SU-DHL-6 (cell line): ENCODE measurements around the gene TTC3.

Experiments
- H2AFZ ChIP-seq: fragments of 200-600 bp; sonication (generic); 2 replicates; pipeline ENCODE4 v1.6.1; 2014; ENCODE audit warnings: low read depth, mild to moderate bottlenecking, moderate library complexity, mixed read lengths, antibody characterized with exemption, low read length; ENCODE audit not compliant: severe bottlenecking
- H3F3A ChIP-seq: fragments of 200-600 bp; shearing (Covaris generic); 2 replicates; pipeline ENCODE4 v1.6.0; 2016; ENCODE audit warnings: antibody characterized with exemption, mild to moderate bottlenecking; ENCODE audit not compliant: insufficient read depth
- H3K27ac ChIP-seq: fragments of 200-600 bp; sonication (generic); 2 replicates; pipeline ENCODE4 v1.5.1; 2016; ENCODE audit warnings: low read depth, mild to moderate bottlenecking, low read length, moderate library complexity, mixed read lengths
- H3K27me3 ChIP-seq: fragments of 200-600 bp; sonication (generic), shearing (Covaris generic); 2 replicates; pipeline ENCODE4 v1.6.0; 2014; ENCODE audit warnings: mild to moderate bottlenecking, low read length
- H3K36me3 ChIP-seq: fragments of 200-600 bp; sonication (generic); 2 replicates; pipeline ENCODE4 v1.6.1; 2014; ENCODE audit warnings: mild to moderate bottlenecking, low read length, mixed read lengths
- H3K4me2 ChIP-seq: fragments of 300-600, 200-600 bp; shearing (Covaris generic), sonication (generic); 2 replicates; pipeline ENCODE4 v1.6.0; 2014; ENCODE audit warnings: low read length, low read depth, mild to moderate bottlenecking; ENCODE audit not compliant: poor library complexity, severe bottlenecking
- H3K4me3 ChIP-seq: fragments of 200-600 bp; sonication (generic); 2 replicates; pipeline ENCODE4 v1.5.1; 2014; ENCODE audit warnings: antibody characterized with exemption, low read length, mild to moderate bottlenecking, mixed read lengths; ENCODE audit not compliant: insufficient read depth, poor library complexity, severe bottlenecking
- H3K79me2 ChIP-seq: fragments of 200-600 bp; sonication (generic); 2 replicates; pipeline ENCODE4 v1.6.1; 2014; ENCODE audit warnings: mild to moderate bottlenecking, low read length, moderate library complexity; ENCODE audit not compliant: insufficient read depth
- H3K9ac ChIP-seq: fragments of 200-600 bp; sonication (generic); 2 replicates; pipeline ENCODE4 v1.7.0; 2014; ENCODE audit warnings: mild to moderate bottlenecking, low read length
- H3K9me2 ChIP-seq: fragments of 200-600 bp; sonication (generic); replicated peaks from 2 replicates; pipeline ENCODE4 v1.6.1; 2014; ENCODE audit warnings: low read length; ENCODE audit not compliant: insufficient read depth
- H3K9me3 ChIP-seq: fragments of 200-600 bp; sonication (generic); 2 replicates; pipeline ENCODE4 v1.6.1; 2014; ENCODE audit warnings: low read length, mixed read lengths; ENCODE audit not compliant: insufficient read depth
- H4K20me1 ChIP-seq: fragments of 200-600 bp; sonication (generic); 2 replicates; pipeline ENCODE4 v1.6.1; 2014; ENCODE audit warnings: low read depth, mild to moderate bottlenecking, antibody characterized with exemption, low read length, moderate library complexity, mixed read lengths
- EZH2phosphoT487 ChIP-seq: fragments of 200-600 bp; sonication (generic), shearing (Covaris generic); conservative IDR thresholded peaks from 2 replicates; pipeline ENCODE4 v1.6.1; 2018; ENCODE audit warnings: mild to moderate bottlenecking, antibody characterized with exemption, low read length, moderate library complexity, mixed read lengths
- TF ChIP-seq, protein P1 (sequence below): fragments of 200-600 bp; sonication (generic); IDR thresholded peaks from one replicate; pipeline ENCODE4 v1.5.1; 2017; ENCODE audit warnings: antibody characterized with exemption, mild to moderate bottlenecking, low read length, moderate library complexity; ENCODE audit not compliant: insufficient read depth, poor library complexity, severe bottlenecking

Gene TTC3

DNA sequence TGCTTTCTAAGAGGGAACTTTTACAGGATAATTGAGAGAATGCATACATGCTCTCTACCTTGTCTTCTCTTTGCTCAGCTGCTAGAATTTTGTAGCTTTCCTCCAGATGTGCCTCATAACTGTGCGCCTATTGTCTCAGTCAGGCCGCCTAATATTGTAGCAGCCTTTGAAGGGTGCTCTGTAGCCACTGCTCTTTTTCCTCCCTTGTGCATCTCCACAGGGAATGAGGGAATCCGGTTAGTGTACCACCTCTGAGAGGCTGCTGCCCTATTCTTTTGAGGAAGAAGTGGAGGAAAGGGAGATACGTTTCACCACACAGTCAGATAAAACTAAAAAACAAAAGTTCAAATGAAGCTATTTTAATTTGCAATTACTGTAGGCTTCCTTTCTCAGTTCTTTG lies 22.8 kb downstream of the TTC3 start:
- no peaks in the 10 kb centered on the region for H3K27me3 ChIP-seq
- TF ChIP-seq EZH2phosphoT487: no peak
- TF ChIP-seq, protein P1, sequence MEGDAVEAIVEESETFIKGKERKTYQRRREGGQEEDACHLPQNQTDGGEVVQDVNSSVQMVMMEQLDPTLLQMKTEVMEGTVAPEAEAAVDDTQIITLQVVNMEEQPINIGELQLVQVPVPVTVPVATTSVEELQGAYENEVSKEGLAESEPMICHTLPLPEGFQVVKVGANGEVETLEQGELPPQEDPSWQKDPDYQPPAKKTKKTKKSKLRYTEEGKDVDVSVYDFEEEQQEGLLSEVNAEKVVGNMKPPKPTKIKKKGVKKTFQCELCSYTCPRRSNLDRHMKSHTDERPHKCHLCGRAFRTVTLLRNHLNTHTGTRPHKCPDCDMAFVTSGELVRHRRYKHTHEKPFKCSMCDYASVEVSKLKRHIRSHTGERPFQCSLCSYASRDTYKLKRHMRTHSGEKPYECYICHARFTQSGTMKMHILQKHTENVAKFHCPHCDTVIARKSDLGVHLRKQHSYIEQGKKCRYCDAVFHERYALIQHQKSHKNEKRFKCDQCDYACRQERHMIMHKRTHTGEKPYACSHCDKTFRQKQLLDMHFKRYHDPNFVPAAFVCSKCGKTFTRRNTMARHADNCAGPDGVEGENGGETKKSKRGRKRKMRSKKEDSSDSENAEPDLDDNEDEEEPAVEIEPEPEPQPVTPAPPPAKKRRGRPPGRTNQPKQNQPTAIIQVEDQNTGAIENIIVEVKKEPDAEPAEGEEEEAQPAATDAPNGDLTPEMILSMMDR: no peak
- H2AFZ ChIP-seq: no peak overlapping the region
- no peaks in the 10 kb centered on the region for H3F3A ChIP-seq
- no peak overlapping the region for H3K9ac ChIP-seq
- peaks cover 27% of the 10 kb centered on the region; the same call in 1 of the 2 replicates for H3K36me3 ChIP-seq
- H4K20me1 ChIP-seq: no peaks in the 10 kb centered on the region; the same call in 1 of the 2 replicates
- H3K27ac ChIP-seq: no peak overlapping the region
- H3K4me2 ChIP-seq: no peak overlapping the region
- no peak overlapping the region for H3K4me3 ChIP-seq
- no peaks in the 10 kb centered on the region for H3K79me2 ChIP-seq
- no peaks in the 10 kb centered on the region for H3K9me2 ChIP-seq
- H3K9me3 ChIP-seq: no peaks in the 10 kb centered on the region

DNA sequence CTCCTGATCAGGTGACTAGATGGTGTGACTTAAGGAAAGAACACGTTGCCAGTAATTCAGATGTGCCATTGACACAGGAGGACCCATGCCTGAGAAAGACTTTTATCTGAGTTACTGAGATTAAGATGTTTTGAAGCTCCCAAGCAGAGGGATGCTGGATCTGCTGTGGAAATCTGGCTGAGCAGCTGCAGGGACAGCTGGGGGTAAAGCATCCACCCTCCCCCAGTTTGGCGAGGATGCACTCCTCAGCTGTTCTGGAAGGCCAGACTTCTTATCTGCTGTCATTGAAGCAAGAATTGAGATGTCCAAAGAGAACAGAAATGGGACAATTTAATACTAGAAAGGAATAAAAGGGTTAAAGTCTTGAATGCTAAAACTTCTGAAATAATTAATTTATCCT lies 25.7 kb downstream of the TTC3 start:
- Histone ChIP-seq H4K20me1 (no peaks in the 10 kb centered on the region; the same call in 1 of the 2 replicates), H3K4me3 (no peak overlapping the region), H2AFZ (no peak overlapping the region), H3K4me2 (no peak overlapping the region), H3K27me3 (no peaks in the 10 kb centered on the region), H3K9me3 (no peaks in the 10 kb centered on the region), H3F3A (no peaks in the 10 kb centered on the region), H3K79me2 (no peaks in the 10 kb centered on the region), H3K27ac (no peak overlapping the region), H3K9ac (no peak overlapping the region), H3K9me2 (no peaks in the 10 kb centered on the region), H3K36me3 (peaks cover 25% of the 10 kb centered on the region; the same call in 1 of the 2 replicates)
- TF ChIP-seq EZH2phosphoT487: no peak
- TF ChIP-seq, protein P1: no peak

DNA sequence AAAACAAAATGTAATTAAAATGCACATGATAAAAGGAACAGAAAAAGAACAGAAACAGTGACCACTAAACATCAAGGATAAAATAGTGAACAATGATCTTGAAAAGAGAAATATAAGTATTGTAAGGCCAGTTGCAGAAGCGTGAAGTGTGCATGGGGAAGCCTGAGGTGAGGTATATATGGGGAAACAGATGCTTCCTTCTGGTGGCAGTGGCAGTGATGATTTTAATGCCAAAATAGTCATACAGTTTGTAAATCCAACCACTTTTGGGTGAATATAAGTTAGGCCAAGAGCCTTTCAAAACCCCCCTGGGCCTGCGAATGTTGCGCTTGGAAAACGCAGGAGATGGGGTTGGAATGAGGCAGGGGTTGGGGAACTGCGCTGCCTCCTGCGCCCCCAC lies 27.3 kb downstream of the TTC3 start:
- Histone ChIP-seq H2AFZ (no peak overlapping the region), H4K20me1 (no peaks in the 10 kb centered on the region), H3K9me2 (no peaks in the 10 kb centered on the region), H3K27ac (no peak overlapping the region), H3K36me3 (peaks cover 18% of the 10 kb centered on the region; the same call in 1 of the 2 replicates), H3F3A (no peaks in the 10 kb centered on the region), H3K4me3 (no peak overlapping the region), H3K9ac (no peak overlapping the region), H3K4me2 (no peak overlapping the region), H3K9me3 (no peaks in the 10 kb centered on the region), H3K79me2 (no peaks in the 10 kb centered on the region), H3K27me3 (no peaks in the 10 kb centered on the region)
- TF ChIP-seq, protein P1: no peak
- no peak for TF ChIP-seq EZH2phosphoT487
